GM21528 (cell line): Measurements from ENCODE around the gene IRAG1.

Experiments
- ATAC-seq: cut with Tn5 transposase; IDR thresholded peaks from one replicate; pipeline ENCODE4 v1.9.1; 2021; ENCODE audit warnings: mild to moderate bottlenecking, moderate library complexity; ENCODE audit not compliant: unreplicated experiment, low FRiP score

The IRAG1 gene, protein sequence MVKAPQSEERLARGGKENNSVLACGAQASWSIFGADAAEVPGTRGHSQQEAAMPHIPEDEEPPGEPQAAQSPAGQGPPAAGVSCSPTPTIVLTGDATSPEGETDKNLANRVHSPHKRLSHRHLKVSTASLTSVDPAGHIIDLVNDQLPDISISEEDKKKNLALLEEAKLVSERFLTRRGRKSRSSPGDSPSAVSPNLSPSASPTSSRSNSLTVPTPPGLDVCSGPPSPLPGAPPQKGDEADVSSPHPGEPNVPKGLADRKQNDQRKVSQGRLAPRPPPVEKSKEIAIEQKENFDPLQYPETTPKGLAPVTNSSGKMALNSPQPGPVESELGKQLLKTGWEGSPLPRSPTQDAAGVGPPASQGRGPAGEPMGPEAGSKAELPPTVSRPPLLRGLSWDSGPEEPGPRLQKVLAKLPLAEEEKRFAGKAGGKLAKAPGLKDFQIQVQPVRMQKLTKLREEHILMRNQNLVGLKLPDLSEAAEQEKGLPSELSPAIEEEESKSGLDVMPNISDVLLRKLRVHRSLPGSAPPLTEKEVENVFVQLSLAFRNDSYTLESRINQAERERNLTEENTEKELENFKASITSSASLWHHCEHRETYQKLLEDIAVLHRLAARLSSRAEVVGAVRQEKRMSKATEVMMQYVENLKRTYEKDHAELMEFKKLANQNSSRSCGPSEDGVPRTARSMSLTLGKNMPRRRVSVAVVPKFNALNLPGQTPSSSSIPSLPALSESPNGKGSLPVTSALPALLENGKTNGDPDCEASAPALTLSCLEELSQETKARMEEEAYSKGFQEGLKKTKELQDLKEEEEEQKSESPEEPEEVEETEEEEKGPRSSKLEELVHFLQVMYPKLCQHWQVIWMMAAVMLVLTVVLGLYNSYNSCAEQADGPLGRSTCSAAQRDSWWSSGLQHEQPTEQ

DNA sequence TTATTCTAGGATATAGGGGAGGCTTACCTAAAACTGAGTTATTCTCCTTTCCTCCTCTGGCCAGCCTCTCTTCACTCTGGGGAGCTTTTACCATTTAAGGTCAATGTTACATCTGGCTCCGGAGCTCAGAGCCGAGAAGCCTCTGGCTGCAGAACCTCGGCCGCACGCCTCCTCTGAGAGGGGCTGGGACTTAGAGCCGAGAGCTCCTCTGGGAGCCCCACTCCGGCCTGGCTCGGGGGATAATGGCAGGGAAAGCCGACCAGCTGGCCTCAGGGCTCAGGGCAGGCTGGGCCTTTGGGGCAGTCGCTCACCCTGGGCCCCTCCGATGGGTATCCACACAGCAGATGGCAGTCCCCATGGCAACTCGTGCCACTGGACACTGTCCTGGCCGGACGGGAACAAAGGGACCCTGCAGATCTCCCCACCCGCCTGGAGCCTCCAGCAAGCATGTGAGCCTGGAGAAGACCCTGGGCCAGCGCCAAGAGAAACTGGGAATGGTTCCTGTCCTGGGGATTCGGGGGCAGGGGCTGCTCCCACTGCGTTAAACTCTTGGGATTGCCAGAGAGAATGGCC, at the start of gene IRAG1:
IRAG1 (minus strand) TSS at position 247 of the 573 bp plus-strand sequence; CDS start at position 94, 153 bp downstream.
- no peak for ATAC-seq

DNA sequence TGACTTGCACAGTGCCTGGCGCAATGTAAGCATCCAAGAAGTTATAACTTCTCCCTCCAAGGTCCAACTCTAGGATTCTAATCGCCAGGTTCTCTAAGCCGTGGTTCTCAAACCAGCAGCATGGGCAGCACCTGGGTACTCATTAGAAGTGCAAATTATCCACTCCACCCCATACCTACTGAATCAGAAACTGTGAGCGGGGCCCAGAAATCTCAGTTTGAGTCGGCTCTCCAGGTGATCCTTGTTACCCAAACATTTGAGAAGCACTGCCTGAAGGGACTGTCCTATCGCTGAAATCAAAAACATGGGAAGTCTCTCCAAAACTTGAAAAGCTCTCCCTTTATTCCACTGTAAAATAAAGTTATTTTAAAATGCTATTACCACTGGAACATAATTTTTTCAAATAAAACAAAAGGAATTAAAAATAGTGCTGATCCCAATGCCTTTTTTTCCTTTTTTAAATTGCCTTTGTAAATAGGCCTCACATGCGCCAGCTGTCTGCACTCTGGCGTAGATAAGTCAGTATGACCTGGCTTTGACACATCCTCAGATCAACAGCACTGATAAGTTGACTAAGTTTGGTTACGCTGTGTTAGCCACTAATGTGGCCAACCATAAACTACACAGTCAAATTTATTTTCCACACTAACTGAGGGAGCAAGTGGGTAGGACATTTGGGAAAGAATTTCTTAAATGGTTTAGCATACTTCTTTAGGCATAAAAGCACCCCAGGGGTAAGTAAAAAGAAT, 49.1 kb upstream of the IRAG1 start:
- no peak for ATAC-seq

DNA sequence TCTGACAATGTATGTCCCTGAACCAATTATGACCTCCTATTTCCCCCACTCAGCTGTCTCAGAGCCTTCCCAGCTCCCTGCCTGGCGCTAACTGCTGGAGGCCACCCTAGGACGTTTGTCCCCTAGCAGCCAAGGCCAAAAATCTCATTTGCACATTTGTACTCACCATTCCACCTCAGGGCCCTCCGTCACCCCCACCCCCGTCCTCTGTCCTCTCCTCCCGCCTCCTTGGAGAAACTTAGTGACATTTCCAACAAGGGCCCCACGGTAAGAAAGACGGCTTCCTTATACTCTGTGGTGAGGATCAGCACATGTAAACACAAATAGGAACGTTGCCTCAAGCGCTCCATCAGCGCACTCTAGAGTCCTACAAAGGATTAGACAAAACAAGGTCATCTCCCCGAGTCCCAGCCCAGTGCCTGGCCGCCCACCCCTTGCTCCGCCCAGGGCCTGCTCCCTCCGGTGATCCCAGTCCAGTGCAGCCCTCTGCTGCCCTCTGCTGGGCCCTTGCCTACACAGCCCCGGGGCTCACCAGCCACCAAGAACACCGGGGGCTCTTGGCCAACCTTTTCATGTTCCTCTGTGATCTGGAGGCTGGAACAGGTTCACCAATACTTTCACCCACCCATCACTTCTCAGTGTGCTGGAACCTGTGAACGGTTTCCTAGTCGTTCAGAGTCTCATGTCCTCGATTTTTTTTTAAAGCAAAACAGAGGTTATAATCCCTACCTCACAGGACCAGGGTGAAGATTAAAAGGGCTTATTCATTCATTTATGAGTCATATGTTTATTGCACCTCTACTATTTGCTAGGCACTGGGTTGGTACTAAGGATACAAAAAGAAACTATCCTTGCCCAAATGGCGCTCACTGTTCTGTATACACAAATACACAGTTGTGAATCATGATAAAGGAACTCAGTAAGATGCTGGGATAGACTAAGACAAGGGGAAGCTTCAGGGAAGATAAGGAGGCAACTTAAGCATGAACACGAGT, 42.2 kb upstream of the IRAG1 start:
- peak; percentile 94 for ATAC-seq

DNA sequence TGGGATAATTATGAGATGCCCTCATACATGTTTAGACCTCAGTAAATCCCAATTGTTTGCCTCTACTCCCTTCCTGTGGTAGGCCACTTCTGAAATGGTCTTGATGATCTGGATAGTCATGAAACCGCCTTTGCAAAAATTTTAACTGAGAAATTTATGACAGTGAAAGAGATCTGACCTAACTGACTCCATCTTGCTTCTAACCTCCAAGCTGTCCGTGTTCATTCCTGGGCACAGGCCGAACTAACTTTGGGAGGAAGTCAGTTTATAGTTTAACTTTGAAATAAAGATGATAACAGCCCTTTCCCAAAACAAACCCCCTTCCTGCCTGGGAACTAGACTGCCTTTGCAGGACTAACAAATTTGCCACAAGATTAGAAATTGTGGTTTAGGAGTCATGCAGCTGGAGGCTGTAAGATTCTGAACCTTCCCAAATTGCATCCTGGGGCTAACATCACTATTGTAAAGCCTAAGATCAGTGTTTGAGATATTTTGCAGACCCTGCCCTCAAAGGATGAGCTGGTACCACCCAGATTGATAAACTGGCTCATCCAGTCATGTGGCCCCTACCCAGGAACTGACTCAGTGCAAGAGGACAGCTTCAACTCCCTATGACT, 37.6 kb upstream of the IRAG1 start:
- ATAC-seq, result no peak

DNA sequence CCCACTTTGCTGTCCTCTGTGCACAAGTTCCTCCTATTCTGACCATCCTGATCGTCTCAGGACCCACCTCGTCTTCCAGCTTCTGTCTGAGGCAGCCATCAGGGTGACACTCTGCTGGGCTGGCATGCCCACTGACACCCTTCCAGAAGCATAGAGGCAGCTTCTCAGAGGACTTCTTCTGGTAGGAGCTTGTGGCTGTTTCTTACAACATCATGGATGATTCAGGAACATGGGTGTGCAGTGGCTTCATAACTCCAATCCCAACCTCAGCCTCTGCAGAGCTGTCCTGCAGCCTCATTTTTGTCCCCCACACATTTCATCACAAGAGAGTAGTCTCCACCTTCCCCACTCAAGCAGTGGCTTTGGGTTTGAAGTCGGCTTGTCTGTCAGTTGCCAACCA, 36.6 kb upstream of the IRAG1 start:
- ATAC-seq, result no peak

DNA sequence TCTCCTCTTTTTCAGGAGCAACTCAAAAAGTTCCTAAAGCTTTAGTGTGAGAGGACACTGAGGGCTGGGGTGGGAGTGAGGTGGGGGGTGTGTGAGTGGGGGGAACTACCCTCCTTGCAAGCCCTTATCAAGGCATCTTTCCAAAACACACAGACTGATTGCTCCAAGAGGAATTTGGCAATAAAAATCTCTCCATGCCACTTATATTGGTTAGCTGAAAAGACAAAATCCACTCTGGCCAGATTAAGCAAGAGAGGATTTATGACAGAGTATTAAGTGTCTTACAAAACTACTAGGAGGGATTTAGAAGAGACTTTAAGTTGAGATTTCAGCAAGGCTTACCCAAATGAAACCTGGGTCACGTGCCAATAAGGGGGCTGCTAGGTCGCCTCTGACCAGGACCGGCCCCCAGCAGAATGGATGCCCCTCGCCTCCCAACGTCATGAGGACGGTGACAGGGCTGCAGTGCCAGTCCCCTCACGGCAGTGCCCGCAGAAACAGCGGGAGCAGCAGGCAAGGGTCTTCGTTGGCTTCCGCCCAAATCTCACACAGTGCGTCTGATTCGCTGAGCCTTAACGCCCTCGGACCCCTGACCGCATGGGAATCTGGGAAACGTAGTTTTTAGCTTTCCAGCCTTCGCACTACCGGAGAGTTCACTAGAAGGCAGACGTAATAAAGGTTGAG, 35.4 kb upstream of the IRAG1 start:
- no peak for ATAC-seq

DNA sequence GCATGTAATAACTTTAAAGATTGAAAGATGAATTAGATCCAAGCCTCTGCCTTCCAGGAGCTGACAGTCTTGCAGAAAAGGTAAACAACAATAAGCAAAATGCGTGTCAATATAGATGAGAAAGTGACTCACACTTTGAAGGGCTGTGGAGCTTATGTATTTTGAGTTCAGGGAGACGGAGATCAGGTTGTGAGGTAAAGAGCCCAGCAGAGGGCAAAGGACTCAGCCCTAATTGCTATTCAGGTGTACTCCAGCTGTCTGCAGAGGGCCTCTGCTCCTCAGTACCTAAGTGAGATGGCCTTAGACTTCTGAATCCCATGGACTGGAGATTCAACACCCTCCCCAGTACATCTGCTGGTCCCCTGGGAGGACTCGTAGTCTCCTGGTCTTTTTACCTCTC, 34.6 kb upstream of the IRAG1 start:
- ATAC-seq, result no peak

DNA sequence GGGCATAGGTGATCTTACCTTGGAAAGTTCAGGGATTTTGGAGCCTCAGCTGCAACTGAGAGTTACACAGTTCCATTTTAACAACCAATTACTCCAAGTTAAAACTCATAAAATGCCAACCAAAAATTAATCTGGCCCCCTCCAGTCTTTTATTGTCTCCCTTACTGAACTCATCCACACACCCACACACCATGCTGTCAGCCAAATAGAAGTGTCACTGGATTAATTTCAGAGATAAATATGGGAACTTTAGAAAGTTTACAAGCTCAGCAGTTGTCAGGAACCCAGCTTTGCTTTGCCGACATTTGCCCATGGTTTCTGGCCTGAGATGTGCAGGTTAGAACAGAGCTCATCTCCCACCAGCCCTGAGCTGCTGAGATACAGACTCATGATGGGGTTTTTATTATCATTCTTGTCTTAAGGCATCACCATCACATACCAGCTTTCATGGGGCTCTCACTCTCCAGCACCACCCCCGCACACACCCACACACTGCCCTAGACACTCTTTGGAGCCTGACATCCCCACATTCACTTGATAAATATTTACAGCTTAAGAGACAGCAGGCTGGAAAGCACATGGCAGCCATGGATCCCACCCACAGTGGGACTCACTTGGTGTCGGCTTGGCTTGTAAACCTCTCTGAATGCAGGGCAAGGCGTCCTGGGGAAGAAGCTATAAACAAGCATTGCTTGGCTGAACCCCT, 33.7 kb upstream of the IRAG1 start:
- ATAC-seq, result no peak

DNA sequence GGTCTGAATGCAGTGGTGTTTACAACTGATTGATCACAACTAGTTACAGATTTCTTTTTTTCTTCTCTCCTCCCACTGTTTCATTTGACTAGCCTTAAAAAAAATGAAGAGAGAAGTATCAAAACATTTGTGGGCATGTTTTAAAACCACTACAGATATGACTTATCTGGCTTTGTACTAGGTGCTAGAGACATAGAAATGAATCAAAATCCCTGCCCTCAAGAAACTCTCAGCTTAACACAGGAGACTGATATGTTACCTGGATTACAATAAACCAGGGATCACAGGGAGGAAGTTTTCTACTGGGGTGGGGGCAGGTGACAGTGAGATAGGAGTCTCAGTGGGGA, 32.3 kb upstream of the IRAG1 start:
- ATAC-seq, result no peak

DNA sequence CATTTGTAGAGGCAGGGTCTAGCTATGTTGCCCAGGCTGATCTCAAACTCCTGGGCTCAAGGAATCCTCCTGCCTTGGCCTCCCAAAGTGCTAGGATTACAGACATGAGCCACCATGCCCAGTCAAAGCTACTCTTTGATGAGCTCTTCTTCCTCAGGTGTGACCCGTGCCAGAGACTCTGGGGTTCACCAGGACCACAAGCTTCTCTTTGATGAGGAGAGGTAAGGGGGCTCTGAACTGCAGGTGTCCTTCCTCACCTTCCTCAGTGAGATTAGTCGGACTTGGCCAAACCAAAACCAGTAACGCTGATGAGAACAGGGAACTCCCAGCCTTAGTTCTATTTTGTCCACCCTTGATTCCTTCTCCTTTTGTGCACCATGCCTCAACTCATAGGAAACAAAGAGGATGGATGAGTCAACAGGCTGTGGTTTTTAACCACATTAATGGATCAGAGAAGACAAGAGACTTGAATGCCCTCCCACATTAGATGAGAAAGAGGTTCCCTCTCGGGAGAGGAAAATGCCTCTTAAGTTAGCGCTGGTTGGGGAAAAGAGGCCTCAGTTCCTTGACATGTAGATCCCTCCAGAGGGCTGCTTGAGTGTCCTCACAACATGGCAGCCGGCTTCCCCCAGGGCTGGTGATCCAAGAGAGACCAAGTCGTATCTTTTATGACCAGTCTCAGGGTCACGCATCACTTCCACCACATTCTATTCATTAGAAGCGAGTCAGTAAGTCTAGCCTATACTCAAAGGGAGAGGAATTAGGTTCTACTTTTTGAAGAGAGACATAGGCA, 31.8 kb upstream of the IRAG1 start:
- ATAC-seq, result no peak

DNA sequence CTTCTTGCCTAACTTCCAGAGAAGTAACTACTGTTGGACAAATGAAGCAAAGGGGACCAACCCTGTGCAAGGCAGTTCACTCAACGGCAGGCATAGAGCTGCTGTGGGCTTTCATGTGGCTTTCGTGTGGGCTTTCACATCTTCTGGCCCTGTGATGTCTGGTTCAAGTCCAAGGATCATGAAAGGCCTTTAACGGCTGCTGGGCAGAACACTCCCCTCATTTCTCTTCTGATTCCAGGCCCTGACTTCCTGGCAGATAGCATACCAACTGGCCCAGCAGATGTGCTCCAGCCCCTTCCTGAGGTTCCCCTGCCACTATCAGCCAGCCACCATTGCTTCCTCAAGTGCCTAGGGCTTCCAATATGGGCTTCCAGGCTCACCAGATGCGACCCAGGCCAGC, 28.8 kb upstream of the IRAG1 start:
- ATAC-seq, result no peak

DNA sequence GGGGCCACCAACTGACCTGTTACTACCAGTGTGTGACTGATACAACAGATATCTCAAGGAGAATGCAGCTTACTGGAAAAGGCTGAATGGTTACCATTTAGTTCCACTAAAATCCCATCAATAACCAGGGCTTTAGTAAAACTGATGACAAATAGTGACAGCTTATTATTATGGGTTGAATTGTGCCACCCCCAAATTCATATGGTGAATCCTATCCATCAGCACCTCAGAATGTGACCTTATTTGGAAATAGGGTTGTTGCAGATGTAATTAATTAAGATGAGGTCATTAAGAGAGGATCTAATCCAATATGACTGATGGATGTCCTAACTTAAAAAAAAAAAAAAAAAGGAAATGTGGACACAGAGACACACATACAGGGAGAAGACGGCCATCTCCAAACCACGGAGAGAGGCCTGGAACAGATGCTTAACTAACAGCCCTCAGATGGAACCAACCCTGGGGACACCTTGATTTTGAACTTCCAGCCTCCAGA, 27.4 kb upstream of the IRAG1 start:
- ATAC-seq, result no peak

DNA sequence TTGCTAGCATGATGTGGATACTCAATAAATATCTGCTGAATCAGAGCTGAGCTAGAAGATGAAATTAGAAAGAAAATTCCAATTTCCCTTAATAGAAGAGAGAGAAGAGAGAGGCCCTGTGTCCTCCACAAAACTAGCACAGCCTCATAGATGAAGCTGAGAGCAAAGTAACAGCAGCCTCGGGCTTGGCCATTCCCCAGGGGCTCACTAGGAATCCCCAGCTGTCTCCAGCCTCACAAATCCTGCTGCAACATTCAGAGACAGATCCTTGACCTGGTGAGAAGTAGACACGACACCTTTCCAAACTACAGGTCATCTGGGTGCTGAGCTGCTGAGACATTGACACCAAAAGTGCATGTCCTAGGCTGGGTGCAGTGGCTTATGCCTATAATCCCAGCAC, 26.1 kb upstream of the IRAG1 start:
- ATAC-seq, result no peak

DNA sequence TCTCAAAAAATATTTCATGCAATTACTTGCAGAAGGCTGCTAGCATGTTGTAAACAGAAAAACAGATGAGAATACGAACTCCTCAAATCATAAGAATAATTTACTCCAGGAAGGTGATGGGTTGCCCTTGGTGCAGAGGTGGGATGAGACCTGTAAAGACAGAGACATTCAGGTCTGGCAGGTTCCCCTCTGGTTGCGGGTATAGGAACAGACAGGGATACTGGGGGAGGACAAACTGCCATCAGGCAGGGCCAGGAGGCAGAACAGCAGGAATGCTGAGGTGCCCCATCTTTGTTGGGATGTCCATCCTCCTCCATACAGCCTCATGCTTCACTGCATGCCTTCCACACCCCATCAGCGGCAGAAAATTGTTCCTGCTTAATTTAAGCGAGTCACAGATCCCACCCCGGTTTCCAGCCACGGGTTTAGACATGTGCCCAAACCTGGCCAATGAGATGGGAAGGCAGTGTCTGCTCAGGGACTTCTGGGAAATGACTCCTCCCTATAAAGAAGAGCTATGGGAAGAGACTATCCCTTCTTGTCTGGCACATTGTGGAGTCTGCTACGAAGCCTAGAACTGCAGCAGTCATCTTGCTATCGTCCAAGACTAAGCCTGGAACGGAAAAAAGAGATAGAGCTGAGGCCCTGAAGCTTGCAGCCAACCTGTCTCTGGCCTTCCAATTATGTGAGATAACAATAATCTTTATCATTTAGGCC, 23.1 kb upstream of the IRAG1 start:
- ATAC-seq, result no peak

DNA sequence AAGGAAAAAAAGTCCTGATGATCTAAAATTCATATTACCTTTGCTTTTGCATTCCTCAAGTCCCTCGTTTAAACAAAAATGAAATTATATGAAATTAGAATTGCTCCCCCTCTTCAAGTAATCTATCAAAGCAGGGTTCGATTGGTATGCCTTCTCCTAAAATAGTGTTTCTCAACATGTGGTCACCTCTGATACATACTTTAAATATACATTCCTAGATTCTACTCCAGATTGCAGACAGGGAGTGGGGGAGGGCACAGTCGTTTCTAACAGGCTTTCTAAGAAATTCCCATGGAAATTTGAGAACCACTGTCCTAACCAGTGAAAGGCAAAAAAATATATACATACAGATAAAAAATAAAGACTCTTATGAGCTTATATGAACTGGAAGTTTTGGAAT, 22.6 kb upstream of the IRAG1 start:
- no peak for ATAC-seq

DNA sequence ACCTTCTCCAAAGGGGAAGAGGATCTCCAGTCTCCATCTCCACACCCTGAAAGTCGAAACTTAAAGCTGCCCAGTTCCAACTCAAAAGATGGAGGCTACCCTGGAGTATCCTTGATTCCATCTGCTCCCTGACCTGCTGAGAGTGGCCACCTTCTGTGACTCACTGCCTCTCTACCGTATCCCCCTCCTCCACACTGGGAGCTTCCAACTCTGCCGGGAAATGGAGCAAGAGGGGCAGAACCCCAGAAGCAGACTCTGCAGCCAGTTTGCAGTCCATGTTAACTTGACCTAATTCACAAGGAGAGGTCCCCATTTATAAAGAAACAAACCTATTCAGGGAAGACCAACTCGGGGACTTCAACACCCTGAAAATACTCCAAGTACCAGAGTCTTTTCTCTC, 22.0 kb upstream of the IRAG1 start:
- ATAC-seq, result no peak
